Dedifferentiated amniotic fluid mesenchymal stem cell (primary cell): ENCODE data around the gene PERCC1.

Source experiments
- DNase-seq: peaks from one replicate; pipeline ENCODE4 v3.0.0-alpha.2; 2016; ENCODE audit errors: extremely low spot score

Gene PERCC1

DNA sequence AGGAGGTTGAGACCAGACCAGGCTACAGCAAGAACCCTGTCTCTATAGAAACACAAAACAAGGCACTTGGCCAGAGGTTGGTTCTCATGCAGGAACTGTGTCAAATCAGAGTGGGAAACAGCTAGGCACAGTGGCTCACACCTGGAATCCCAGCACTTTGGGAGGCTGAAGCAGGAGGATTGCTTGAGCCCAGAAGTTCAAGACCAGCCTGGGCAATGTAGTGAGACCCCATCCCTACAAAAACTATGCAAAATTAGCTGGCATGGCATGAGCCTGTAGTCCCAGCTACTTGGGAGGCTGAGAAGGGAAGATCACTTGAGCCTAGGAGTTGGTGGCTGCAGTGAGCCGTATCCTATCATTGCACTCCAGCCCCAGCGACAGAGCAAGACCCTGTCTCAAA, 18.0 kb upstream of the PERCC1 start:
- DNase-seq, result no peak

DNA sequence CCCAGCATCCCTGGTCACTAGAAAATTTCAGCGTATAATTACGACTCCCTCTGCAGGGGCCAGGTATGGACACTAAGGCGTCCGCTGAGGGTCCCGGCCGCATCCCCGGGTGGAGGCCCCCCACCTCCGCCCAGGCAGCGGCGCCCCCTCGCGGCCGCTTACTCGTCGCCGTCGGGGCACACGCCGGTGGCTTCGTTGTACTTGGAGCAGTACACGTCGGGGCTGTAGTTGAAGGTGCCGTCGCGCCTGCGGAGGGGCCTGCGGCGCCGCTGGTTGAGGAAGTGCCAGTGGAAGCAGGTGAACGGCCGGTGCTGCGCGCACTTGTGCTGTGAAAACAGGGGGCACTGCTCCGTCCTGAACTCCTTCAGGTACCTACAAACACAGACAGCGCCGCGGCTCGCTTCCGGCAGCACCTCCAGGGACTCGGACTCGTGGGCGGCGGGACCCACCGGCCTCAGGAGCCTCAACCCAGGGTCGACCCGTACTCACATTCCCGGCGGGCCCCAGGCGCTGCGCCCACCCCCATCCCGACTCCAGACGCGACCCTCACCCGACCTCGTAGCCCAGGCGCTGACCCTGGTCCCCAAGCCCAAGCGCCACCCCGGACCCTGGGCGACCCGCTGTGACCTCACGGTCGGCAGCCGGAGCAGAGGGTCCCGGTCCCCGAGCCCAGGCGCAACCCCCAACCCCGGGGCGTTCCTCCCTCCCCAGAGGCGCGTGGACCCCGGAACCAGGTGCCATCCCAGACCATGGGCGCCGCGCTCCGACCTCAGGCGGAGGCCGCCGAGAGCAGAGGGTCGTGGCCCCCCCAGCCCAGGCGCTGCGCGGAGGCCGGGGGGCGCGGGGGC, 17.0 kb upstream of the PERCC1 start:
- DNase-seq, result no peak

DNA sequence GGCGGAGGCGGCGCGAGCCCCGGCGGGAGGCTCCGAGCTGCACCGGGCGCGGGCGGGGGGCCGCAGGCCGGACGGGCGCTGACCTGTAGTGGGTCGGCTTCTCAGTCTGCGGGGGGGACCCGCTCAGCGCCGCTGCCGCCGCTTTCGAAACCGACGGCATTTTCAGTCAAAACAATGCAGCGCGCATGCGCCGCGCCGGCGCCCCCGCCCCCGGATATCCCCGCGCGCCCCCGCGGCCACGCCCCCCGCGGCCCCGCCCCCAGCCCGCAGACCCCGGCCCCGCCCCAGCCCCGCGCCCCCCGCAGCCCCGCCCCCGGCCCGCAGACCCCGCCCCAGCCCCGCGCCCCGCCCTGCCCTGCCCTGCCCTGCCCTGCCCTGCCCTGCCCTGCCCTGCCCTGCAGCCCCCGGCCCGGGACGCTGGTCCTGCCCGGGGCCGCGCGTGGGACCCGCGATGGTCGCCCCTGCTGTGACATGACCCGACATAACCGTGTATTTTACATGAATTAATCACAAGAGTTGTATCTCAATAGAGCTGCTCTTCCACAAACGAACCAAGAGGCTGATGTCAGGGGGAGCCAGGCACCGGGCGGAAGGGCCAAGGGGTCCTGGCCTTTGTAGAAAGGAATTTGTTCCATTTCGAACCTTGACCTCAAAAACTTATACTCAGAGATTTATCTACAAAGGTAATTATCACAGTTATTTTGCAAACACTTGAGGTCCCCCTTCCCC, 16.2 kb upstream of the PERCC1 start, which contains the start of gene UNKL:
Gene UNKL (minus strand): TSS at position 173 of the 729 bp plus-strand sequence. CDS start 13 bp downstream, at position 160.
- peak; percentile 24 for DNase-seq

DNA sequence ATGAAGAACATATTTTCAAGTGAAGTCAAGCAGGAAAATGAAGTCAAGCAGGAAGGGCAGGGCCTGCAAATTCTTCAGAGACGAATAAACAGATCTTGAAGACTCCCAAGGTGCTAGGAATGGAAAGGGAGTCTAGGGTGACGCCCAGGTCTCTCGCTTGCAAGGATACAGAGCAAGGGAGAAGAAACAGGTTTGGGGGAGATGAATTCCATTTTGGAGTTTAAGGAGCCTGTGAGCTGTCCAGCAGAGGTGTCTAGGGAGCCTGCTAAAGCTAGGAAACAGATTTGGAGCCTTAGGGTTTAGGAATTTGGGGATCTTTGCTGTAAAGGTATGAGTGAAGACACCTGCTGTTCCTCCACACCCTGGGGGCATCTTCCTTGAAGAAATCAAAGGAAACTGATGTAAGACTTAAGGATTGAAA, 14.3 kb upstream of the PERCC1 start:
- DNase-seq, result no peak

DNA sequence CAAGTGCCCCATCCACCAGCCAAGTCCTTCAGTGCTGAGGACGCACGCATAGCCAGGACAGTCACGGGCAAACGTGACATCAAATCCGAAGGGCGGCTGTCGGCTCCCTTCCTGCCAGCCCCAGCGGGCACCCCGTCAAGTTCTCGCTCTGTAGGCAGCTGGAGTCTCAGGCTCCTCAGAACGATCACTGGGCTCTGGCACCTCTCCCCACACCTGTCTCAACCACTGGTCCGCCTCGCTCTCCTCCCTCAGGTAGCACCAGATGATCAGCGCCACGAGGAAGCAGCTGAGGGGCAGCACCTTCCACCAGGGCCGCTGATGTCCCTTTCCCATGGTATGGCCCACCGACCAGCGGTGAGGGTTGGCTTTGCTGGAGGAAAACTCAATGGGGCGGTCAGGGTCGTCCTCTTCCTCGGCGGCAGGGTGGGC, 10.8 kb upstream of the PERCC1 start:
- DNase-seq, result no peak

DNA sequence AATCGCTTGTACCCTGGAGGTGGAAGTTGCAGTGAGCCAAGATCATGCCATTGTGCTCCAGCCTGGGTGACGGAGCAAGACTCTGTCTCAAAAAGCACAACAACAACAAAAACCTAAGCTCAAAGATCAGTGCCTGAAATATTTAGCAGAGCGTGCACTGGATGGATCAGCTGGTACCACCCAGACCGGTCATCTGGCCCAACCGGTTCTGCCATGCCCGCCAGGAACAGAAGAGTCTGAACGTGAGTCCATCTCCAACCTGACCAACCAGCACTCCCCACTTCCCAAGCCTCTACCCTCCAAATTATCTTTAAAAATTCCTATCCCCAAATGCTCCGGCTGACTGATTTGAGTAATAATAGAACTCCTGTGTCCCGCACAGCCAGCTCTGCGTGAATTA, 8.8 kb upstream of the PERCC1 start:
- no peak for DNase-seq

DNA sequence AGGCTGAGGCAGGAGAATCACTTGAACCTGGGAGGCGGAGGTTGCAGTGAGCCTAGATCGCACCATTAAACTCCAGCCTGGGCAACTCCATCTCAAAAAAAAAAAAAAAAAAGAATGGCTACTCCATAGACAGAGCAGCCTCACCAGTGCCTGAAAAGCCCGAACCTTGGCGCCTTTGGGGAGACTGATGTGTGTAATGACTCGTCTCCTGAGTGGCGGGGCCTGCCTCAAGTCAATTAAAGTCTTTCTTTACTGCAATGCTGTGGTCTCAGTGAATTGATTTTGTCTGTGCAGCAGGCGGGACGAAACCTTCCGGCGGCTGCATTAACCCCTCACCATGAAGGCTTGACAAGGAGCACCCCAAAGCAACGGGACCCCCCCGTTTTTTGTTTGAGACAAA, 6.8 kb upstream of the PERCC1 start:
- no peak for DNase-seq

DNA sequence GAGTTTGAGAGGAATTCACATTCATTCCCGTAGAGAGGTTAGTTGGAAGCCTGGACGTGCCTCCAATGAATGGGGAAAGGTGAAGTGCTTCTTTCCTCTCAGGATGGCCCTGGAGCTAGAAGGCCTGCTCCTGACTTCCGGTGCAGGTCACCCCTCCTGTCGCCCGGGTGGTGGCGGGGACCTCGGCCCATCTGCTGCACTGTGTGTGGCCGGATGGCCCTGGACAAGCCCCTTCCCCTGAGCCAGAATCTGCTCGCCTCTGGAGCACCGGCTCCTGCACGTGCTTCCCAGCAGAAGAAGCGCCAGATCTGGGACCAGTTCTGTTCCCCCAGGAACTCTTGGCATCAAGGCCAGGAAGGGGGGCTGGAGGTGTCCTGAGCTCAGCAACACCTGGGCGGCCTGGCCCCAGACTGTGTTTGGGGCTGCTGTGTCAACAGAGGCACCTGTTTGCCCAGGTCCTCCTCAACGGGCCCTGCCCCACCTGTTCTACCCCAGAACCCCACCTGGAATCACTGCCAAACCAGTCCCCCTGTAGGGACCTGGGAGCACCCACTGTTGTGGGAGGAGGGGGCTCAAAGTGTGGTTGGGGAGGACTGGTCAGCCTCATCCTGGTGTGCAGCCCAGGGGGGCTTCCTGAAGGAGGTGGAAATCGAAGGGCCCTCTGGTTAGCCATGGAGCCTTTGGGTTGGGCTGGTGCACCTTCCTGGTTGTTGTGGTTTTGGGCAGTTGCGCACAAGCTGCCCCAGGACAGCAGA, 5.1 kb upstream of the PERCC1 start:
- DNase-seq, result no peak

DNA sequence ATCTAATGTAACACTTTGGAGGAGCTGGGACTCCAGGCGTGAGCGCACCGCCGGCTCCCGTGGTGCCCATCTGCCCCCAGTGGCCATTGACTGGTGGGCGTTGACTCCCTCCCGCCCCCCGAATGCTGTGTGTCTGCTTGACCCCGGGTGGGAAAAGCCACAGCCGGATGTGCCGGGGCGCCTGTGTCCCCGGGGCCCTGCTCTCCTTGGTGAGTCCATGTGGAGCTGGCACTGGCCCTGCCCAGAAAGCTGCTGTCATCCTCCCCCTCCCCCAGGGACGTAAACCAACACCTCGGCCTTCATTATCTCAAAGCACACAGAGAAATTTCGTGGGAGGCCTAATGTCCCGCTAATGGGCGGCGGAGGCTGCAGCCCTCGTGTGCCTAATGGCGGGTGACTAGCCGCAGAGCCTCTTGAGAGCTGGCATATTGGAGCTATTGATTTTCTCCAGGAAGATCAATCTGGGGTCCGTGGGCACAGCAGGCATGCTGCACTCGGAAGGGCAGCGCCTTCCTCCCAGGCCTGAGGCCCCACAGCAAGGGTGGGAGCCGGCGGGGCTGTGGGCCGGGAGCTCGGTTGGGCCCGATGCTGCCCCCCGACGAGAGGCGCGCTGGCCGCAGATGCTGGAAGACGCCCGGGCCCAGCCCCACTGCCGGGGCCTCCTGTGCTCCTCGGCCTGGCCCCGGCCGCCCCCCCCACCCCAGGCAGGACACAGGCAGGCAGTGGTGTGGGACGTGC, 4.0 kb upstream of the PERCC1 start:
- no peak for DNase-seq

DNA sequence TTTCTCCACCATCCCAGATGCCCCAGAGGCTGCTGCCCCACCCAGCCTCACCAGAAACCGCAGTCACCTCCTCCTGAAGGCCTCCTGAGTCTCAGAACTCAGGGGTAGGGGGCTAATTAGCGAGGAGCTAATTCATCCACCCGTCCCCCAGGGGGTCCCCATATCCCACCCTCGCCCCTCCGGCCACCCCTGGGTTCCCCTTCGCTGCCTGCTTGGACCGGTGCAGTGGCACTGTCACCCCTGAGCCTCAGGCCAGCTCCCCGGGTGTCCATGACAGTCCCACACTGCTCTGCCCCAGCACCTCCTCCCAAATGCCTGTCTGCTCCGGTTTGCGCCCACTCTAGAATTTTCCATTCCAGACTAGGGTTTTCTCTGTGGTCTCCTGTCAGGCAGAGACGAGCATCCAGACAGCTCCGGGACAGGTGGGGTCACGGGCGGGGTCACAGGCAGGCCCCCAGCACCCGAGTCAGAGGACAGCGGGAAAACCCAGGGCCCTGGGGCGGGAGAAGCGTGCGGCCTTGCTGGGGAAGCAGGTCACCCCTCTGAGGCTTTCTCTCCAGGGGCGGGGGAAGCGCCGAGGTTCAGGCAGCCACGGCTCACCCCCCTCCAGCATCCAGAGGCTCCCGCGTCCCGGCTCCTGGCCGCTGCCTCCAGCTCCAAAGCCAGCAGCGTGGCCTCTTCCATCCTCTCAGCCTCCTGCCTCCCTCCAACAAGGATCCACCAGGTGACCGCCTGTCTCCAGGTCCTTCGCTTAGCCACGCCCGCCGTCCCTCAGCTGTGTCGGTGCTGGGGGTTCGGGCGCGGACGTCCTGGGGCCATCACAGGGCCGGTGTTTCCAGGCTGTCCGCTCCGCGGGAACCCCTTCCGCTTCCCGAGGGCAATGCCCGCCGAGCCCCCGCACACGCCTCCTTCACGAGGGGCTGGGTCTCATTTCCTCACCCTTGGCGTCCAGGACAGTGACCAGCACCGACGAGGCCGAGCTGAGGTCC, 3.1 kb upstream of the PERCC1 start:
- DNase-seq, result no peak

DNA sequence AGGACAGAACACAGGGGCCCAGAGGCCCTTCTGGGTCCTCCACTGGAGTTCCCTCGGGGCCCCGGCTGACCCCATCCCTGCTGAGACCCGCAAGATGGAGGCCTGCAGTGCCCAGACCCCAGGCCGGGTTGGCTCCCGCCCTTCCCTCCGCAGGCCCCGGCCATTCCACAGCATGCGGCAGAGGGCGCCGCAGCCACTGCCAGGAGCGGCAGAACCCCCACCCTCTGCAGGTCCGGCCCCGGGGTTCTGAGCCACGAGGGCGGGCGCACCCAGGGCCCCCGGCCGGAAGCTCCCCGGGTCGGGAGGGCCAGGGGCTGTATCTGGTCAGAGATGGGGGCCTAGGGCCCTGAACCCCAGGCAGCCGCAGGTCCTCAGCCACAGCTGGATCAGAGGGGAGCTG, 2.4 kb upstream of the PERCC1 start:
- no peak for DNase-seq

DNA sequence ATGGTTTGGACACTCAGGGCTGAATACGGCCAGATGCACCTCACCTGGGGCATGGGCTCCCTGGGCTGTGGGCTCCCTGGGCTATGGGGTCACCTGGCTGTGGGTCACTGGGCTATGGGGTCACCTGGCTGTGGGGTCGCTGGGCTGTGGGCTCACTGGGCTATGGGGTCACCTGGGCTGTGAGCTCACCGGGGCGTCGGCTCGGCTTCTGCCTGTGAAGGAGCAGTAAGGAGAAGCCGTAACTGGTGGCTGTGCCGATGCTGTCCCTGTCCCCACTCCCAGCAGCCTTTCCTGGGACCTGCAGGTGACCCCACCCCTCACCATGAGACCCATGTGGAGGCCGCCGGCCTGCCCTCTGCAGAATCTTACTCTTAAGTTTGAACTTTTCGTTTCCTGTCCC, 1.9 kb upstream of the PERCC1 start:
- DNase-seq, result no peak

DNA sequence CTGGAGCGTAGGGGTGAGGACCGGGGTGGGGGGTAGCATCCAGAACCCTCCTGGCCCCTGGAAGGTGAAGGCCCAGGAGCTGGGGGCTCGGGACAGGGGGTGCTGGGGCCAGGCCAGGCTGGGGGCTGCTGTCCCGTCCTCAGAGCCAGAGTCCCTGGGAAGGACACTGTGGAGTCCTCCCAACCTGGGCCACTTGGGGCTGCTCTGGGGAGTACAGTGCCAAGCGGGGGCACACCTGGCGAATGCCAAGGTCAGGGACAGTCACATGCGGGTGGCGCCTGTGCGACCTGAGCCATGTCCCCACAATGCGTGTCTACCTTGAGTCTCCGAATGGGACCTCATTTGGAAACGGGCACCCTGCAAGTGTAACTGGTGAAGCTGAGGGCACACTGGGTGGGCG, 1.2 kb upstream of the PERCC1 start:
- DNase-seq, result no peak

DNA sequence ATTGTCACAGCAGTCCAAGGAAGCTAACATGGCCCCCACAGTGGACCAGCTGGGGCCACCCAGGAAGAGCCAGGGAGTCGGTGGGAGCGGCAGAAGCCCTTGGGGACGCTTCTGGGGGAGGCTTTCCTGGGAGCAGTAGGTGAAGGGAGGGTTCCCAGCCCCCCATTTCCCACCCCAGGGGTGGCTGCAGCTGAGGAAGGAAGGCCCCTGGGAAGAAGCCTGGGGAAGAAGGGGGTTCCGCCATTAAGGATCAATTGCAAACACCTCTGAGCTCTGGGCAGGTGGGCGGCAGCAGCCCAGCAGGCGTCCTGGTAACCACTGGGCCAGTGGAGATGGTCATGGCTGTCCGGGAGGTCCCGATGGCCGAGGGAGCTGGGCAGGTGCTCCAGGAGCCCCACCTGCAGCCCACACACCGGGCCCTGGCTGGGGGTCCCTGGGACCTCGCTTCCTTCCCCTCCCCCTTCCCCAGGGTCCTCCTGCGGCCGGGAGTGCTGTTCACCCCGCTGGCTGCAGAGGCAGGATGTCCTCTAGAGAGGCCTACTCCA, 592 bp upstream of the PERCC1 start:
- DNase-seq, result no peak

DNA sequence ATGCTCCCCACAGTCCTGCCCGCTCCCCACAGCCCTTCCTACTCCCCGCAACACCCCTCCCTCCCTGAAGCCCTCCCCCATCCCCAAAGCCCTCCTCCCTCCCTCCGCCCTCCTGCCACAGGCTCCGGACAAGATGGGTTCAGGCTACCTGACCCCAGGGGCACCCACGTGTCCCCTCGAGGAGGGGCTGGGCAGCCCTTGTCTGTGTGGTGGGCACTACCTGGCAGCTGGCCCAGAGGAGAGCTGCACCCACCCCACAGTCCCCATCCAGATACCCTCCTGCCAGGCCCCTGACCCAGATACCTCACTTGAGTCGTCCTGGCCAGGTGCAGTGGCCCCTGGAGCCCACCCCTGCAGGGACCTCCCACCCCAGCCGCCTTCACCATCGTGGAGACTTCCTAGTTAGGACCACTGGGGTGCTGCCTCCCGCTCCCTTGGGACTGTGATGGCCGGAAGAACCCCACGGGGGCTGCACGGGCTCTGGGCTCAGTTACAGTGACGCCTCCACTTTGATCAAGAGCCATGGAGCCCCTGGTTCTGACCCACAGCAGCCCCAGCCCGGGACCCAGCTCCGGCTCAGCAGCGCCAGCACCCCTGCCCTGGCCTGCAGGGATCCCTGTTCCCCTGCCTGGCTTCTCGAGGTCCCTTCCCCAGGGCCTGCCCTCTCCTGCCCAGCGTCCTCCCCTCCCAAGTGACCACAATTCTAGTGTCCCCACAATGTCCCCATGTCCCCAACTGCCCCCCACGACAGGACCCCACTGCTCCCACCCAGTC, 806 bp downstream of the PERCC1 start:
- DNase-seq, result no peak

DNA sequence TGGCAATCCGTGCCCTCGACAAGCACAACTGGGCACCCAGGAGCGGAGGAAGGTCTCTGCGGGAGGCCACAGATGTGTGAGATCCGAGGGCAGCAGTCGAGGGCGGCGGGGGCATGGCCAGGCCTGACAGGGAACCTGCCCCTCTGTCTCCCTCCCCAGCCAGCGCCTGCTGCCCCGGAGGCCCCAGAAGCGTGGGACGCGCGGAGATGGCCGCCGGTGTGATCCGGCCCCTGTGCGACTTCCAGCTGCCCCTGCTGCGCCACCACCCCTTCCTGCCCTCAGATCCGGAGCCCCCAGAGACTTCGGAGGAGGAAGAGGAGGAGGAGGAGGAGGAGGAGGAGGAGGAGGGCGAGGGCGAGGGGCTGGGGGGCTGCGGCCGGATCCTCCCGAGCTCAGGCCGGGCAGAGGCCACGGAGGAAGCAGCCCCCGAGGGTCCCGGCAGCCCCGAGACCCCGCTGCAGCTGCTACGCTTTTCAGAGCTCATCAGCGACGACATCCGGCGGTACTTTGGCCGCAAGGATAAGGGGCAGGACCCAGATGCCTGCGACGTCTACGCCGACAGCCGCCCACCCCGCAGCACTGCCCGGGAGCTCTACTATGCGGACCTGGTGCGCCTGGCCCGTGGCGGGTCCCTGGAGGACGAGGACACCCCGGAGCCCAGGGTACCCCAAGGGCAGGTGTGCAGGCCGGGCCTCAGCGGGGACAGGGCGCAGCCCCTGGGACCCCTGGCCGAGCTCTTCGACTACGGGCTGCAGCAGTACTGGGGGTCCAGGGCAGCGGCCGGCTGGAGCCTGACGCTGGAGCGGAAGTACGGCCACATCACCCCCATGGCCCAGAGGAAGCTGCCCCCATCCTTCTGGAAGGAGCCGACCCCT, 1.7 kb downstream of the PERCC1 start:
- DNase-seq, result no peak

DNA sequence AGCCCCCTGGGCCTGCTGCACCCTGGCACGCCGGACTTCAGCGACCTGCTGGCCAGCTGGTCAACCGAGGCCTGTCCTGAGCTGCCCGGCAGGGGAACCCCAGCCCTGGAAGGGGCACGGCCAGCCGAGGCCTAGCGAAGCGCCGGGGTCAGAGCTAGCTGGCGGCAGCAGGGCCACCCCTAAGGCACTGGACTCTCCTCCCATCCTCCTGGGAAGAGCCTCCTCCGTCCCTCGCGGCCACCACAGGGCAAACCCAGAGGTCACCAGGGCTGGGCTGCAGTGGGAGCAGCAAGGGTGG, 2.3 kb downstream of the PERCC1 start:
- DNase-seq, result no peak

DNA sequence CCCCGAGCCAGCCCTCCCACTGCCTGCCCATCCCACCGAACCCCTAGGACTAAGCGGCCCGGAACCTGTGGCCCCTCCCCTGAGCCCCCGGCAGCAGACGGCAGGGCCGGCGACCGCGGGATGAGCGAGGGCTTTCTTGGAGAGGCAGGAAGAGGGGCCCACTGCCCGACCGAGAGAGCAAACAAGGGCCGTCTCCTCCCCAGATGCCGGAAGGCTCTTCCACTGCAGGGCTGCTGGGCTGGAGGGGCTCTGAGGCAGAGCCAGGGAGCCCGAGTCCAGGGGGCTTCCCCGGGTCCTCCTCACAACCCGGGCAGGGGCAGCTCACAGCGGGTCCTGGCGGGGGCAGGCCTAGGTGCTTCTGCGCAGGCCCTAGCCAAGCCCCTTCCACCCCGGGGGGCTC, 2.9 kb downstream of the PERCC1 start:
- no peak for DNase-seq
